OCI-LY7 (cell line): ENCODE results near the gene BTG3. TPM values are rescaled to one million over a fixed set of nuclear protein-coding genes. Genes with fewer than 3 reads are reported as not detected.

ENCODE experiments used
- small RNA-seq: library from RNA; depleted of rRNA; stranded (forward); fragments of <200 nt; gene quantifications from one replicate; pipeline ENCODE3, GENCODE V24; 2014
- total RNA-seq, 2 experiments: library from RNA; depleted of rRNA in 1 of 2; stranded (reverse); fragments of >200 nt in 1 of 2; shearing (Covaris generic) in 1 of 2; gene quantifications; 2 replicates each; pipeline ENCODE4 v1.2.3, GENCODE V29; 2014 to 2022

The BTG3 gene
- total RNA-seq, 2 experiments from 2014 or later: 28.8 to 36.4 TPM

Small RNA genes within 50 kb of the gene (small RNA-seq; reads per million reads assigned to genes)
- not detected for gene RF00019

Other genes starting within 250 kb of the BTG3 start
- 6.3 and 6.7 TPM in 2 replicates for gene CXADR, start 99.9 kb downstream of the BTG3 start, total RNA-seq (2014; rRNA removed; shearing (Covaris generic))
- gene CXADR, start 99.9 kb downstream of the BTG3 start, total RNA-seq (2022): 5.4 and 6.6 TPM in 2 replicates
- gene C21orf91, start 206.5 kb upstream of the BTG3 start, total RNA-seq (2014; rRNA removed; shearing (Covaris generic)): 13.8 and 15.8 TPM in 2 replicates
- gene C21orf91, start 206.5 kb upstream of the BTG3 start, total RNA-seq (2022): 32.8 and 36.5 TPM in 2 replicates